ENCODE measurements around the gene FDPS. TPM values are rescaled to one million over a fixed set of nuclear protein-coding genes. Genes with fewer than 3 reads are reported as not detected.

The FDPS gene
- total RNA-seq, 4 donors from 2014 or later = 71.2 to 125 (median 81.0) TPM

GRCh38 chr1:155297384-155297783 is 11.3 kb upstream of the FDPS start:
- Histone ChIP-seq H3K9me3 (no peaks in the 10 kb centered on the region), H3K4me3 (no peak overlapping the region), H3K27me3 (peaks cover 54% of the 10 kb centered on the region), H3K4me1 (peaks cover 0 to 15% (median 2%) of the 10 kb centered on the region in 3 donors), H3K36me3 (no peaks in the 10 kb centered on the region), H3K27ac (no peak overlapping the region)
- no peak for TF ChIP-seq EP300 (IDR thresholded peaks at IDR 0.05)
- TF ChIP-seq CTCF (IDR thresholded peaks at IDR 0.05) = no peak
- no peak for TF ChIP-seq POLR2A (IDR thresholded peaks at IDR 0.05)
- TF ChIP-seq POLR2AphosphoS5 (IDR thresholded peaks at IDR 0.05) = no peak
- 56 to 60% methylated on average over 5 to 6 of the region's 7 CpGs for WGBS, 2 donors (ENCODE audit: low coverage in 1 of 2)
- ATAC-seq = no peak

DNA sequence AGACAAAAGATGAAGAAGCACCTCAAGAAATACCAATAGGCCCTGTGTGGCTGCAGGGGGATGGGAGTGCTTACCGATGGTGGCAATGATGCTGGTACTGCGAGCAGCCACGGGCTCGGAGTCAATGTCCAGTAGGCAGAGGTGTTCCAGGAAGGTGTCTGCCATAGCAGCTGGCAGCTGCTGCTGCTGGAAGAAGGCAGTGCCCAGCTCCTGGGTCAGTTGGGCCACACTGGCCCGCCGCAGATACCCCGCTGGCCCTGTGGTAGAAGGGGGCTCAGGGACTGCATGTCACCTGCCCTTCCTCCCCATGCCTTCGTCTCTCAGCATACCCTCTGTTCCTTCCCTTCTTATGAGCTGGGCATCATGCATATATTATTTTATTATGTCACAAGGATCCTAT is 8.6 kb upstream of the FDPS start:
- no peaks in the 10 kb centered on the region for H3K36me3 ChIP-seq
- no peak overlapping the region for H3K4me3 ChIP-seq
- no peak for ATAC-seq
- TF ChIP-seq EP300 (IDR thresholded peaks at IDR 0.05) (no peak), POLR2A (IDR thresholded peaks at IDR 0.05) (no peak), POLR2AphosphoS5 (IDR thresholded peaks at IDR 0.05) (no peak), CTCF (IDR thresholded peaks at IDR 0.05) (no peak)
- no peak overlapping the region for H3K27ac ChIP-seq
- peaks cover 0 to 9% (median 2%) of the 10 kb centered on the region in 3 donors for H3K4me1 ChIP-seq
- 95 to 100% methylated on average over 4 to 7 of the region's 8 CpGs for WGBS, 2 donors (ENCODE audit: low coverage in 1 of 2)
- no peaks in the 10 kb centered on the region for H3K9me3 ChIP-seq
- peaks cover 34% of the 10 kb centered on the region for H3K27me3 ChIP-seq

DNA sequence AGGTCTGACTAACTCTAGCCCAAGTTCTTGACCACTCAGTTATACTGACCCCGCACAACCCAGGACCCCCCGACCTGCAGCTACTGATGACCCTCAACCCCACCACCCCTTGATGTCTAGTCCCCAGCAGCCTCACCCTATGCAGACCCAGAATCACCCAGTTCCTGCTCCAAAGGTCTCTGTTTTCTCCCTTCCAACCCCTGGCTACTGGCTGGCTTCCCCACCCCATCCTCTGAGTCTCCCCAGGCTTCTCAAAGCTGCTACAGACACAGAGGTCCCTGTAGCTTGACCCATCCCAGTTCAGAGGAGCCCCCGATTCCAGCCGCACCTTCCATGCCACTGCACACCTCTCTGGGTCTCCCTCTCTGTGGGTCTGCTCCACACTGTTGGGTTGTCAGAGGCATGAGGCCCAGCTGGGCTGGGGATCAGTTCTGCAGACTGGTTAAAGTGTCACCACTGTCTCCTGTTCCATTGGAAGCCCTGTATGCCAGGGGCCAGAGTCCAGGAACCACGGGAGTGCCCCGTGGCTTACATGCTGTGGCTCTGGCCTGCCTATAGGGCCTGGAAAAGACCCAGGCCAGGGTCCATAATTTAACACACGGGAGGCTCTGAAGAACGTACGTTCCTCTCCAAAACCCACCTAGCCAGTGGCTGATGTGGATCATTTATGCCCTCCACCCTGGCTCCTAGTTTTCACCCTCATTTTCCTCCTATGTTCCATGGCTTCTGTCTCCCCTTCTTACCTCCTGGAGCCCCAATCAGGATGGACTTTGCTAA is 7.9 kb upstream of the FDPS start:
- no peak for TF ChIP-seq POLR2A (IDR thresholded peaks at IDR 0.05)
- no peak for TF ChIP-seq POLR2AphosphoS5 (IDR thresholded peaks at IDR 0.05)
- TF ChIP-seq EP300 (IDR thresholded peaks at IDR 0.05) = no peak
- Histone ChIP-seq H3K9me3 (no peaks in the 10 kb centered on the region), H3K27me3 (peaks cover 27% of the 10 kb centered on the region), H3K4me3 (no peak overlapping the region), H3K27ac (no peak overlapping the region), H3K4me1 (peaks cover 0 to 2% (median 0%) of the 10 kb centered on the region in 3 donors), H3K36me3 (no peaks in the 10 kb centered on the region)
- ATAC-seq = no peak
- WGBS, 2 donors (ENCODE audit: low coverage in 1 of 2) = 80 to 100% methylated on average over 1 to 4 of the region's 9 CpGs

- no peaks in the 10 kb centered on the region for H3K9me3 ChIP-seq
- no peaks in the 10 kb centered on the region for H3K36me3 ChIP-seq
- peaks cover 20% of the 10 kb centered on the region for H3K27me3 ChIP-seq
- no peak within 1 kb of the TSS for H3K4me3 ChIP-seq
- no peak for TF ChIP-seq EP300 (IDR thresholded peaks at IDR 0.05)
- TF ChIP-seq POLR2A (IDR thresholded peaks at IDR 0.05) = no peak
- no peak for TF ChIP-seq POLR2AphosphoS5 (IDR thresholded peaks at IDR 0.05)
- no peak for TF ChIP-seq CTCF (IDR thresholded peaks at IDR 0.05)
- H3K27ac ChIP-seq = no peak within 1 kb of the TSS
- ATAC-seq = no peak
- H3K4me1 ChIP-seq = no peaks in the 10 kb centered on the region
- 50 to 67% methylated on average over 2 to 3 of the region's 5 CpGs for WGBS, 2 donors (ENCODE audit: low coverage in 1 of 2)
Measured at GRCh38 chr1:155301342-155301841, 7.3 kb upstream of the FDPS start, which contains the start of gene PKLR. TSS of gene PKLR (minus strand) at chr1:155301438. CDS start at chr1:155301395, 43 bp downstream.

DNA sequence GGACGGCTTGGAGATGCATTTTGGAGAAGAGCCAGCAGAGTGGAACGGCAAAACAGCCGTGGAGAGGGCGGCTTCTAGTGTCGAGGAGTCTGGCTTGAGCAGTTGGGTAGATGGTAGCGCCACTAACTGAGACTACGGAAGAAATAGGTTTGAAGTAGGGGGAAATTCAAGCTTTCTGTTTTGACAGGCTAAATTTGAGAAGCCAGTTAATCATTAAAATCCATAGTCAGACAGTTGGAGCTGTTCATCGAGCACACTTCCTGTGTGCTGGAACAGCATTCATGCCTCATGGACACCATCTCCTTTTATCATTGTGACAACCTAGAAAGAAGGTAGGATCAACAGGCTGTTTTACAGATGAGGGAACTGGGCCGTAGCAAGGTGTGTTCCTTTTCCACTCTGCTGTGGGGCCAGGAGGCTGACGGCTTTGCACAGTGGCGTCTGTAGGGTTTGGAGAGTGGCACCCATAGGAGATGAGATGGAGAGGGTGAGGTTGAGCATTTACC is 4.1 kb upstream of the FDPS start:
- TF ChIP-seq EP300 (IDR thresholded peaks at IDR 0.05) = no peak
- TF ChIP-seq POLR2A (IDR thresholded peaks at IDR 0.05) = no peak
- TF ChIP-seq CTCF (IDR thresholded peaks at IDR 0.05) = no peak
- TF ChIP-seq POLR2AphosphoS5 (IDR thresholded peaks at IDR 0.05) = no peak
- H3K27me3 ChIP-seq = peaks cover 5% of the 10 kb centered on the region
- WGBS, 2 donors (ENCODE audit: low coverage in 1 of 2) = 60 to 65% methylated on average over 8 to 10 of the region's 11 CpGs
- no peaks in the 10 kb centered on the region for H3K9me3 ChIP-seq
- no peak overlapping the region for H3K4me3 ChIP-seq
- no peak for ATAC-seq
- peaks cover 0 to 16% (median 3%) of the 10 kb centered on the region in 3 donors for H3K4me1 ChIP-seq
- no peaks in the 10 kb centered on the region for H3K36me3 ChIP-seq
- no peak overlapping the region for H3K27ac ChIP-seq
